Activated CD8-positive, alpha-beta memory T cell treated with anti-CD3 and anti-CD28 coated beads, Interleukin-2, amount 50 U/mL, for 24 hours (primary cell): ENCODE data around the gene GPAT2.
"Not testable (repeated sequence)": the region's sequence is repeated elsewhere in the genome, so short reads cannot be mapped to it uniquely, and the experiment has no call there.

Experiments used
- DNase-seq: peaks from one replicate; pipeline ENCODE4 v3.0.0-alpha.2; 2020; ENCODE audit errors: extremely low read depth

GPAT2 gene

GRCh38 chr2:96034792-96035191 is at the start of gene GPAT2:
Gene GPAT2 (minus strand): TSS chr2:96034916. CDS start chr2:96032359, 2,557 bp downstream.
- not testable (repeated sequence) for DNase-seq

GRCh38 chr2:96083989-96084857 is 49.5 kb upstream of the GPAT2 start:
- DNase-seq, result no peak

GRCh38 chr2:96083064-96083939 is 48.6 kb upstream of the GPAT2 start:
- DNase-seq, result no peak

- no peak for DNase-seq
Observed at GRCh38 chr2:96082211-96083063, 47.7 kb upstream of the GPAT2 start.

GRCh38 chr2:96081042-96081441 is 46.3 kb upstream of the GPAT2 start:
- DNase-seq, result no peak

GRCh38 chr2:96075199-96075771 is 40.6 kb upstream of the GPAT2 start:
- no peak for DNase-seq

GRCh38 chr2:96074156-96074555 is 39.4 kb upstream of the GPAT2 start:
- no peak for DNase-seq

- DNase-seq, result no peak
Observed at GRCh38 chr2:96073170-96073775, 38.6 kb upstream of the GPAT2 start.

- no peak for DNase-seq
Observed at GRCh38 chr2:96072746-96073145, 38.0 kb upstream of the GPAT2 start.

GRCh38 chr2:96071977-96072491 is 37.3 kb upstream of the GPAT2 start:
- DNase-seq, result not testable (repeated sequence)

GRCh38 chr2:96071087-96071976 is 36.6 kb upstream of the GPAT2 start:
- not testable (repeated sequence) for DNase-seq

- not testable (repeated sequence) for DNase-seq
Observed at GRCh38 chr2:96070351-96070750, 35.6 kb upstream of the GPAT2 start.

GRCh38 chr2:96069878-96070277 is 35.2 kb upstream of the GPAT2 start:
- not testable (repeated sequence) for DNase-seq

GRCh38 chr2:96067902-96068581 is 33.3 kb upstream of the GPAT2 start:
- not testable (repeated sequence) for DNase-seq

- DNase-seq, result not testable (repeated sequence)
Observed at GRCh38 chr2:96067098-96067660, 32.5 kb upstream of the GPAT2 start.

GRCh38 chr2:96066511-96066910 is 31.8 kb upstream of the GPAT2 start:
- DNase-seq, result not testable (repeated sequence)

GRCh38 chr2:96065954-96066353 is 31.2 kb upstream of the GPAT2 start:
- not testable (repeated sequence) for DNase-seq

GRCh38 chr2:96065381-96065930 is 30.7 kb upstream of the GPAT2 start:
- DNase-seq, result no peak
